ENCODE measurements around the gene RARB. TPM values are rescaled to one million over a fixed set of nuclear protein-coding genes. Genes with fewer than 3 reads are reported as not detected.

Gene RARB
- polyA plus RNA-seq, 1 donor from 2014 or later = 0.21 TPM

- H3K9me3 Mint-ChIP-seq = no peaks in the 10 kb centered on the region
- H3K4me1 Mint-ChIP-seq = no peaks in the 10 kb centered on the region
- H3K27me3 Mint-ChIP-seq = peaks cover 4% of the 10 kb centered on the region
- H3K4me3 Mint-ChIP-seq = no peak overlapping the region
- H3K36me3 Mint-ChIP-seq = peaks cover 1% of the 10 kb centered on the region
- no peak overlapping the region for H3K27ac Mint-ChIP-seq
Measured at GRCh38 chr3:25567806-25568524, 139.9 kb downstream of the RARB start.

GRCh38 chr3:25568525-25569078 is 140.5 kb downstream of the RARB start:
- Mint-ChIP-seq H3K4me3 (peak overlapping the region in 1 of 4 donors; percentile 39), H3K4me1 (no peaks in the 10 kb centered on the region), H3K27ac (no peak overlapping the region), H3K9me3 (no peaks in the 10 kb centered on the region), H3K36me3 (peaks cover 1% of the 10 kb centered on the region), H3K27me3 (peaks cover 2% of the 10 kb centered on the region)

- H3K36me3 Mint-ChIP-seq = no peaks in the 10 kb centered on the region
- H3K27ac Mint-ChIP-seq = no peak overlapping the region
- no peaks in the 10 kb centered on the region for H3K9me3 Mint-ChIP-seq
- no peaks in the 10 kb centered on the region for H3K4me1 Mint-ChIP-seq
- peaks cover 2% of the 10 kb centered on the region for H3K27me3 Mint-ChIP-seq
- no peak overlapping the region for H3K4me3 Mint-ChIP-seq
Measured at GRCh38 chr3:25571285-25571684, 143.2 kb downstream of the RARB start.

- H3K4me1 Mint-ChIP-seq = no peaks in the 10 kb centered on the region
- no peak overlapping the region for H3K4me3 Mint-ChIP-seq
- peaks cover 2% of the 10 kb centered on the region for H3K27me3 Mint-ChIP-seq
- no peaks in the 10 kb centered on the region for H3K9me3 Mint-ChIP-seq
- H3K27ac Mint-ChIP-seq = no peak overlapping the region
- peaks cover 2% of the 10 kb centered on the region for H3K36me3 Mint-ChIP-seq
Measured at GRCh38 chr3:25572336-25572735, 144.3 kb downstream of the RARB start.

DNA sequence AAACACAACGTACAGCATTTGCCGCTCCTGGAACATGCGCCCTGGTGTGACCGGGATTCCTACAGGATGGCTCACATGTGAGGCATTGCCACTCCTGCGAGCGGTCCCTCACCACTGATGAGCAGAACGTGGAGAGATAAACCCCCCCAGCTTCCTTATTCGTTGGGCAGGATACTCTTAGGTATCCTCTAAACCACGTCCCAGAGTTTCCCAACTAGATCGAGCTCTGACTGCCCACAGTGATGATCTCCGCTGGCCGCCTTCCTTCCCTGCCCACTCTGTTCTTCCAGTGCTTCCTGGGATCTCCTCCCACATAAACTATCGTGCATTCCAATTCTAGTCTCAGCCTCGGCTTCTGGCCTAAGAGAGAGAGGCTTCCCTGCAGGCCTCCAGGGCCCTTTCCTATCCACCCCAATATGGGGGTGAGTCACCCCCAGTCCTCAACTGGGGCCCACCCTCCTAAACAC is 144.9 kb downstream of the RARB start:
- Mint-ChIP-seq H3K4me3 (no peak overlapping the region), H3K36me3 (peaks cover 2% of the 10 kb centered on the region), H3K9me3 (no peaks in the 10 kb centered on the region), H3K4me1 (no peaks in the 10 kb centered on the region), H3K27ac (no peak overlapping the region), H3K27me3 (peaks cover 3% of the 10 kb centered on the region)

GRCh38 chr3:25573386-25574171 is 145.5 kb downstream of the RARB start:
- Mint-ChIP-seq H3K4me1 (no peaks in the 10 kb centered on the region), H3K36me3 (peaks cover 2% of the 10 kb centered on the region), H3K4me3 (no peak overlapping the region), H3K27ac (no peak overlapping the region), H3K9me3 (no peaks in the 10 kb centered on the region), H3K27me3 (peaks cover 6% of the 10 kb centered on the region)

DNA sequence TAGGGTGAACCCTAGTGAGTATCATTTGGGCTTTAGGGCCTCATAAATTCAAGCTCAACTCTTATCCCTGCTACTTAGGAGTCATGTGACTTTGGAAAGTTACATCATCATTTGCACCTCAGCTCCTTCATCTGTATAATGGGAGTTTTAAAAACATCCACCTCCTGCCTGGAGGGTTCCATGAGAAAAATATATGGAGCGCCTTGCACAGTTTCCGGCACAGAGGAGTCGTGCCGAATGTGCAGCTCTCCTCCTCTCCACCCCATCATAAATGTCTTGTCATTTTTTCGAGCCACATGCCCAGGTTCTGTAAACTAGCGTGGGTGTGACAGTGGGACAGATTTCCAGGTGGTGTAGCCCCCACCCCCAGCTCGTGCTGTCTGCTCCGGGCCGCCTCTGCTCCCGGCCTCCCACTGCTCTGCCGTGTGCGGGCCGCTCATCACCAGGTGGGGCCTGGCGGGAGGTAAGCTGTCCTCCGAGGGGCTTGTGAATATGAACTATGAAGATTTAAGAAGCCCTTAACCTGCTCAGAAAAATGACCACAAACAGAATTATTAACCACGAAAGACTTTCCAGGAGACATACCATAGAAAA is 146.2 kb downstream of the RARB start:
- Mint-ChIP-seq H3K36me3 (peaks cover 2% of the 10 kb centered on the region), H3K4me3 (no peak overlapping the region), H3K27me3 (peaks cover 7% of the 10 kb centered on the region)

GRCh38 chr3:25575001-25575400 is 146.9 kb downstream of the RARB start:
- H3K4me1 Mint-ChIP-seq = no peaks in the 10 kb centered on the region
- peaks cover 7% of the 10 kb centered on the region for H3K27me3 Mint-ChIP-seq

More for the DNA sequence above, 146.2 kb downstream of the RARB start:
- Mint-ChIP-seq H3K9me3 (no peaks in the 10 kb centered on the region), H3K4me1 (no peaks in the 10 kb centered on the region), H3K27ac (no peak overlapping the region)

DNA sequence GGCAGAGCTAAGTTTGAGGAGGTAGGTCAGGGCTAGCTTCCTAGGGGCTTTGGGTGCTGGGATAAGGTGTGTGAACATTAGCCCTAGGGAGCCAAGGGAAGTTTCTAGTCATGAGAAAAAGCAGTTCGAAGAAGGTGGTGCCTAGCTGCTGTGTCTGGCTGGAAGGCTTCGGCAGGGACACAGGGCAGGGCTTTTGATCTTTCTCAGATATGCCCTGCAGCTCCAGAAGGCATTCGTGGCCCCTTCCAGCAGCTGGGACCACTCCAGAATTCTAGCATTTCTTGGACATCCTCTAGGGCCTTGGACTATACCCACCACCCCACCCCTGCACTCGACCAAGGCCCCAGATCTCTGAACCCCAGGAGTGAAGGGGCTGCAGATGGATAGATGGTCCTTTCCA is 148.1 kb downstream of the RARB start:
- no peaks in the 10 kb centered on the region for H3K4me1 Mint-ChIP-seq
- H3K27me3 Mint-ChIP-seq = peaks cover 10% of the 10 kb centered on the region
- H3K9me3 Mint-ChIP-seq = no peaks in the 10 kb centered on the region
- no peak overlapping the region for H3K27ac Mint-ChIP-seq
- H3K36me3 Mint-ChIP-seq = peaks cover 2% of the 10 kb centered on the region
- no peak overlapping the region for H3K4me3 Mint-ChIP-seq

More at GRCh38 chr3:25575001-25575400, 146.9 kb downstream of the RARB start:
- no peak overlapping the region for H3K4me3 Mint-ChIP-seq
- H3K9me3 Mint-ChIP-seq = no peaks in the 10 kb centered on the region
- H3K36me3 Mint-ChIP-seq = peaks cover 2% of the 10 kb centered on the region
- H3K27ac Mint-ChIP-seq = no peak overlapping the region

DNA sequence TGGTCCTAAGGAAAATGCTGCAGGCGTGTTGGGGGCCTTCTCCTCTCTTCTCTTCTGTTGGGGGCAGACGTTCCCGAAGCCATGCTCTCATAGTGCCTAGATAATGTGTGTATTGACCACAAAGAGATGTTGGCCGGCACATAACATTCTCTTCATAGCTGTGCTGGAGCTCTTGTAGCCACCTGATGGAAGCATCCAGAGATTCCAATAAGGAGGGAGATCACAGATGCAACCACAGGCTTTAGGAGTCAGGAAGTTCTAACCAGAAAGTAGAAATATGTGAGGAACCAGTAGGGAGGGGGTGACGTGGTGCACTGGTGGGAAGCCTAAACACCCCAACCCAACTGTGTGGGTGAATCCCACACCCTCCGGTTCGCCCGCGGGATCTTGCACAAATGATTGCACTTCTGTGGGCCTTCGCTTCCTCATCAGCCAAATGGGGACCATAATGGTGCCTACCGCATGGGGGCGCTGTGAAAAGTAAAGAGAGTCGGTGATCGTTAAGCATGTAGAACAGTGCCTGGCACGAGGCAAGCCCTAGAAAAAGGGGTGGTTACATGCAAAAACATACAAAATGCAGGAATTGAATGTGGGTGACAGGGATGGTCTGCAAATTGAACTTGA is 148.9 kb downstream of the RARB start:
- H3K27me3 Mint-ChIP-seq = peaks cover 10% of the 10 kb centered on the region
- H3K4me3 Mint-ChIP-seq = no peak overlapping the region
- H3K4me1 Mint-ChIP-seq = no peaks in the 10 kb centered on the region
- H3K36me3 Mint-ChIP-seq = peaks cover 2% of the 10 kb centered on the region
- H3K9me3 Mint-ChIP-seq = no peaks in the 10 kb centered on the region
- no peak overlapping the region for H3K27ac Mint-ChIP-seq

DNA sequence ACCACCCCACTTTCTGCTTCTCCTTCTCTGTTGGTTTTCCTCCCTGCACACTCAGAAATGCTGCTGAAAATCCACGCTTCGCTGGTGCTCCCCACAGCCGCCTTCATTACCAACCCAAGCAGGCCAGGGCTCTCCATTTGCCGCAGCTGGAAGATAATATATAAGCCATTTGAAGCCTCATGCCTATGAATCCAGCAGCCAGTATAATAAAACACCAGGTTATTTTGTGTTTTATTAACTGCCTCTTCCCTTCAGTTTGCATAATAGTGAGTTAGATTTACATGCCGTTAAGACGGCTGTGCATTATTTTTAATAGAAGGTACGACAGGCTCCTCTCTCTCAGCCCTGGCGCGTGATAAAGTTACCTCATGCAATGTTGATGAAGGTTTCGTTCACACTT is 150.0 kb downstream of the RARB start:
- Mint-ChIP-seq H3K4me1 (no peaks in the 10 kb centered on the region), H3K27ac (no peak overlapping the region), H3K9me3 (no peaks in the 10 kb centered on the region), H3K36me3 (peaks cover 2% of the 10 kb centered on the region), H3K27me3 (peaks cover 8% of the 10 kb centered on the region), H3K4me3 (no peak overlapping the region)

DNA sequence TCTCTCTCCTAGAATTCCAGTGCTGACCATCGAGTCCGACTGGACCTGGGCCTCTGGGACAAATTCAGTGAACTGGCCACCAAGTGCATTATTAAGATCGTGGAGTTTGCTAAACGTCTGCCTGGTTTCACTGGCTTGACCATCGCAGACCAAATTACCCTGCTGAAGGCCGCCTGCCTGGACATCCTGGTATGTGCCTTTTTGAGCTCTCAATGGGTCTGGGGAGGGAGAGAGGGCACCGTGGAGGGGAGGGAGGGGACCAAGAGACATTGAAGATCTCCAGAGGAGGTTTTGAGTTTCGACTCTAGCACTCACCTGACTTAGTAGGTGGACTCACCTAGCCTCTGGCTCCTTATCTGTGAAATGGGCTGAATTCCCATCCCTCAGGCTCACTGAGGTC is 152.5 kb downstream of the RARB start:
- Mint-ChIP-seq H3K4me1 (no peaks in the 10 kb centered on the region), H3K36me3 (peaks cover 2% of the 10 kb centered on the region), H3K27ac (peak overlapping the region in 1 of 3 donors; percentile 3), H3K4me3 (no peak overlapping the region), H3K9me3 (no peaks in the 10 kb centered on the region), H3K27me3 (peaks cover 12% of the 10 kb centered on the region)

- Mint-ChIP-seq H3K4me1 (no peaks in the 10 kb centered on the region), H3K27me3 (peaks cover 12% of the 10 kb centered on the region), H3K36me3 (peaks cover 2% of the 10 kb centered on the region), H3K9me3 (no peaks in the 10 kb centered on the region), H3K4me3 (no peak overlapping the region), H3K27ac (no peak overlapping the region)
Measured at GRCh38 chr3:25581335-25581734, 153.3 kb downstream of the RARB start.

DNA sequence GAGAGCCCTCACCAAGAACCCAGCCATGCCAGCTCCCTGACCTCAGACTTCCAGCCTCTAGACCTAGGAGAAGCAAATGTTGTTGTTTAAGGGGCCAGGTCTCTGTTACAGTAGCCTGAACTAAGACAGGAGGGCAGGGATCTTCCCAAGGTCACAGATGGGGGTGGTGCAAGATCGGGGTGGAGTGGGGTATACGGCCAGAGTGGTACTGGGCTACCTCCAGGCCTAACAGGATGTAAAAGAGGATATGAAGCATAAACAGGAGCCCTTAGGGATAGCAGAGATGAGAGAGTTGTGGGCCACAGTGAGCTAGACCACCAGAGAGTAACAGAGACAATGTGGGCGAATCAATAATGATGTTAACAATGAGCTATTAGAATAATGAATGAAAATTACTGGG is 153.8 kb downstream of the RARB start:
- no peak overlapping the region for H3K4me3 Mint-ChIP-seq
- H3K27ac Mint-ChIP-seq = no peak overlapping the region
- H3K4me1 Mint-ChIP-seq = no peaks in the 10 kb centered on the region
- H3K9me3 Mint-ChIP-seq = no peaks in the 10 kb centered on the region
- peaks cover under 1% of the 10 kb centered on the region for H3K36me3 Mint-ChIP-seq
- peaks cover 12% of the 10 kb centered on the region for H3K27me3 Mint-ChIP-seq

DNA sequence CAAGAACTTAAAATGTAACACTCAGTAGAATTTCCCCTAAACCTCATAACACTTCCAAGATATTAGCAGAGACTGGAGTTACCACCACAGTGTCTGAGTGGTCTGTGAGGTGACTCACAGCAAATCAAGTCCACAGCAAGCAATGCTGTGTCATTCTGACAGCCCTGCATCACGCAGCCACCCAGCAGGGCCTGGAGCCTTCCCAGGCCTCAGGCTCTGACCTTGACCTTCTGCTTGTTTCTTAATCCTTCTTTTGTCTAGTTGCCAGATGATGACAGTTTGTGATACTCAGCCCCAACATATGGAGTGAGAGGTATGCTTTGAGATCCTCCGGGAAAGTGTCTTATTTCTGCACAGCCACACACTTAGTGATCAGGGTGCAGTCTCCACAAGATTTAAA is 154.2 kb downstream of the RARB start:
- Mint-ChIP-seq H3K27ac (no peak overlapping the region), H3K4me1 (no peaks in the 10 kb centered on the region), H3K9me3 (no peaks in the 10 kb centered on the region), H3K4me3 (no peak overlapping the region), H3K27me3 (peaks cover 12% of the 10 kb centered on the region), H3K36me3 (no peaks in the 10 kb centered on the region)

All from IgD-negative memory B cell (primary cell).